Chondrocyte (in vitro differentiated cells): Measurements from ENCODE around the gene DNAJC7. TPM values are rescaled to one million over a fixed set of nuclear protein-coding genes. Genes with fewer than 3 reads are reported as not detected.
"Not testable (repeated sequence)": the region's sequence is repeated elsewhere in the genome, so short reads cannot be mapped to it uniquely, and the experiment has no call there.

Source experiments
- DNase-seq: peaks from one replicate; pipeline ENCODE4 v3.0.0; 2021; ENCODE audit warnings: mixed read lengths, low spot score
- H3K27ac Mint-ChIP-seq: one replicate; pipeline ENCODE4 v1.8.0; 2021; ENCODE audit warnings: mild to moderate bottlenecking, moderate library complexity, mixed read lengths; ENCODE audit not compliant: unreplicated experiment
- H3K27me3 Mint-ChIP-seq: 2 replicates; pipeline ENCODE4 v1.8.0; 2021; ENCODE audit warnings: low read depth, mixed read lengths
- H3K36me3 Mint-ChIP-seq: 2 replicates; pipeline ENCODE4 v1.8.0; 2021; ENCODE audit warnings: low read depth, mixed read lengths
- H3K4me1 Mint-ChIP-seq: 2 replicates; pipeline ENCODE4 v1.8.0; 2021; ENCODE audit warnings: low read depth, mild to moderate bottlenecking, mixed read lengths
- H3K4me3 Mint-ChIP-seq: one replicate; pipeline ENCODE4 v1.8.0; 2021; ENCODE audit warnings: mild to moderate bottlenecking, moderate library complexity, mixed read lengths; ENCODE audit not compliant: unreplicated experiment
- H3K9me3 Mint-ChIP-seq: 2 replicates; pipeline ENCODE4 v1.8.0; 2021; ENCODE audit warnings: low read depth, mixed read lengths
- total RNA-seq: library from RNA; stranded (reverse); gene quantifications from 3 replicates; pipeline ENCODE4 v1.2.1, GENCODE V29; 2021
- TF ChIP-seq, protein P1 (sequence below): fragments of 200-600 bp; sonication (generic); IDR thresholded peaks from 2 replicates; pipeline ENCODE4 v1.5.0; 2021; ENCODE audit warnings: antibody characterized with exemption, mild to moderate bottlenecking, moderate library complexity

Gene DNAJC7
- total RNA-seq, 1 donor from 2014 or later: 51.2 TPM

DNA sequence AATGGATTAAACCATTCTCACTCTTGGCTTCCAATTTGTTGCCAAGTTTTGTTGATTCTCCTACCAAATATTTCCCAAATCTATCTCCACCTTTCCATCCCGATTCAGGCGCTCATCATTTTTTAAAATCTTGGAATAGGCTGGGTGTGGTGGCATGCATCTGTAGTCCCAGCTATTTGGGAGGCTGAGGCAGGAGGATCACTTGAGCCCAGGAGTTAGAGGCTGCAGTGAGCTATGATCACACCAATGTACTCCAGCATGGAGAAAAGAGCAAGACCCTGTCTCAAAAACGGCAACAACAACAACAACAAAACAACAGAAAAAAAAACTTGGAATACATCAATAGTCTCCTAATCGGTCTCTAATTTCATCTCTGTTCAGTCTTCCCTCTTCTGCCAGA, 1.7 kb upstream of the DNAJC7 start:
- TF ChIP-seq, protein P1, sequence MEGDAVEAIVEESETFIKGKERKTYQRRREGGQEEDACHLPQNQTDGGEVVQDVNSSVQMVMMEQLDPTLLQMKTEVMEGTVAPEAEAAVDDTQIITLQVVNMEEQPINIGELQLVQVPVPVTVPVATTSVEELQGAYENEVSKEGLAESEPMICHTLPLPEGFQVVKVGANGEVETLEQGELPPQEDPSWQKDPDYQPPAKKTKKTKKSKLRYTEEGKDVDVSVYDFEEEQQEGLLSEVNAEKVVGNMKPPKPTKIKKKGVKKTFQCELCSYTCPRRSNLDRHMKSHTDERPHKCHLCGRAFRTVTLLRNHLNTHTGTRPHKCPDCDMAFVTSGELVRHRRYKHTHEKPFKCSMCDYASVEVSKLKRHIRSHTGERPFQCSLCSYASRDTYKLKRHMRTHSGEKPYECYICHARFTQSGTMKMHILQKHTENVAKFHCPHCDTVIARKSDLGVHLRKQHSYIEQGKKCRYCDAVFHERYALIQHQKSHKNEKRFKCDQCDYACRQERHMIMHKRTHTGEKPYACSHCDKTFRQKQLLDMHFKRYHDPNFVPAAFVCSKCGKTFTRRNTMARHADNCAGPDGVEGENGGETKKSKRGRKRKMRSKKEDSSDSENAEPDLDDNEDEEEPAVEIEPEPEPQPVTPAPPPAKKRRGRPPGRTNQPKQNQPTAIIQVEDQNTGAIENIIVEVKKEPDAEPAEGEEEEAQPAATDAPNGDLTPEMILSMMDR: no peak
- Mint-ChIP-seq H3K36me3 (peaks cover 5% of the 10 kb centered on the region), H3K4me3 (no peak overlapping the region), H3K4me1 (peaks cover 56% of the 10 kb centered on the region), H3K27ac (no peak overlapping the region), H3K9me3 (no peaks in the 10 kb centered on the region), H3K27me3 (no peaks in the 10 kb centered on the region)
- DNase-seq: no peak

DNA sequence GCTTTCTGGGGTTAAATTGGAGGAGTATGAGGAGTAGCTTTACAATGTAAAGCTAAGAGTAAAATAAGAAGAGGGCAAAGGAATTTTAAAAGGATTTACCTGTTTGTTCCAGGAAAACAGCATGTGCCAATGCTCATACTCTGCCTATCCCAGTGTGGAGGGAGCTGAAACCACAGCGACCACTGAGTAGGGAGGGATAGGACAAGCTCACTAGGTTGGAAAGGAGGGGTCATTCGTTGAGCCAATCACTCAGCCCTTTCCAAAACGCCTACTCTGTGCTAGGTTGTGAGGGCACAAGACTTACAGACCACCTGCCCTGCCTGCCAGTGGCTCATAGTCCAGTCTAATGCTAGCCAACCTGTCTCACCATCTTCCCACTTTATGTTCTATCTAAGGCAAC, 1.1 kb upstream of the DNAJC7 start:
- no peak for DNase-seq
- H3K4me1 Mint-ChIP-seq: peaks cover 54% of the 10 kb centered on the region
- no peaks in the 10 kb centered on the region for H3K27me3 Mint-ChIP-seq
- H3K4me3 Mint-ChIP-seq: peak overlapping the region; percentile 98
- H3K27ac Mint-ChIP-seq: peak overlapping the region; percentile 98
- no peaks in the 10 kb centered on the region for H3K9me3 Mint-ChIP-seq
- peaks cover 5% of the 10 kb centered on the region for H3K36me3 Mint-ChIP-seq
- TF ChIP-seq, protein P1: no peak

DNA sequence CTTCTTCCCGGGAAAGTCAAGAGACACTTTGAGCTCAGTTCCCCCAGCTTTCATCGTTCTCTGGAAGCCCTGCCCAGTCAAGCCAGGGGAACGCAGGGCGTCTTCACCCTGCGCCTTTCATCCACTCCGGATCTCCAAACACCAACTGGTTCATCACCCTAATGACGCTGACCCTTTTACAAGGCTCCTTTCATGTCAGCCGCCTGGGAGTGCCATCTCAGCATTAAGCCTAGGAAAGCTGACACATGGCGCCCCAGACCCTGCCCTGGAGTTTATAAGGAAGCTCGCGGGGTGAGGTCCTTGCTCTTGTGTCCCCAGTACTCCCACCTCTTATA, 594 bp upstream of the DNAJC7 start:
- no peak for DNase-seq
- Mint-ChIP-seq H3K27ac (peak overlapping the region; percentile 98), H3K4me3 (peak overlapping the region; percentile 98), H3K27me3 (no peaks in the 10 kb centered on the region), H3K9me3 (no peaks in the 10 kb centered on the region), H3K36me3 (peaks cover 5% of the 10 kb centered on the region), H3K4me1 (peaks cover 58% of the 10 kb centered on the region)
- TF ChIP-seq, protein P1: no peak

DNA sequence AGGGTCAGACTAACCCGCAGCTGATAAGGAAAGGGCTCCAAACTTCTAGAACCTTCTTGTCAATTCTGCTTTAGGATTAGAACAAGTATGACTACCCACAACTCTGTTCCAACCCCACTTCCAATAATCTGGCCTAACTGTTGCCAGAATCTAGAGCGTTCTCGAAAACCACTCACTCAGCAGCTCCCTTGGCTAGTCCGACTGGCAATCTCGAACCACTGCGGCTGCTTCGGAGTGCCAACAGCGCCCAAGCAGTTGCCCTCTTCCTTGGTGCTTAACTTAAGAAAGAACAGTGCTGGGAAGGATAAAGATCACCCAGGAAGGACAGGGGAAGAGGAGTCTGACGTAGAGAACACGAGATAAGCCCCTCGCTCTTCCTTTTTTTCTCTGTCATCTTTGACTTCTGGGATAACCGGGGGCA, 818 bp downstream of the DNAJC7 start:
- H3K4me3 Mint-ChIP-seq: peak overlapping the region; percentile 98
- peaks cover 65% of the 10 kb centered on the region for H3K4me1 Mint-ChIP-seq
- TF ChIP-seq, protein P1: no peak
- peaks cover 1% of the 10 kb centered on the region for H3K36me3 Mint-ChIP-seq
- peak overlapping the region; percentile 98 for H3K27ac Mint-ChIP-seq
- no peak for DNase-seq
- no peaks in the 10 kb centered on the region for H3K27me3 Mint-ChIP-seq
- H3K9me3 Mint-ChIP-seq: no peaks in the 10 kb centered on the region

DNA sequence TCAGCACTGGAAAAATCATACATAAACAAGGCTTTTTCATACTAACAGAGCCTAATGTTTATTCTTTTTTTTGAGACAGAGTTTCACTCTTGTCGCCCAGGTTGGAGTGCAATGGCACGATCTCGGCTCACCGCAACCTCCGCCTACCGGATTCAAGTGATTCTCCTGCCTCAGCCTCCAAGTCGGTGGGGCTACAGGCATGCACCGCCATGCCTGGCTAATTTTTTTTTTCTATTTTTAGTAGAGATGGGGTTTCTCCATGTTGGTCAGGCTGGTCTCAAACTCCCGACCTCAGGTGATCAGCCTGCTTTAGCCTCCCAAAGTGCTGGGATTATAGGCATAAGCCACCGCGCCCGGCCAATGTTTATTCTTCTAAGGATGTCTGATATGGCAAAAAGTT, 3.5 kb downstream of the DNAJC7 start:
- H3K36me3 Mint-ChIP-seq, DNase-seq, H3K9me3 Mint-ChIP-seq, H3K27me3 Mint-ChIP-seq, H3K4me3 Mint-ChIP-seq: not testable (repeated sequence)
- Mint-ChIP-seq H3K27ac (peak overlapping the region; percentile 2), H3K4me1 (peaks cover 72% of the 10 kb centered on the region)

DNA sequence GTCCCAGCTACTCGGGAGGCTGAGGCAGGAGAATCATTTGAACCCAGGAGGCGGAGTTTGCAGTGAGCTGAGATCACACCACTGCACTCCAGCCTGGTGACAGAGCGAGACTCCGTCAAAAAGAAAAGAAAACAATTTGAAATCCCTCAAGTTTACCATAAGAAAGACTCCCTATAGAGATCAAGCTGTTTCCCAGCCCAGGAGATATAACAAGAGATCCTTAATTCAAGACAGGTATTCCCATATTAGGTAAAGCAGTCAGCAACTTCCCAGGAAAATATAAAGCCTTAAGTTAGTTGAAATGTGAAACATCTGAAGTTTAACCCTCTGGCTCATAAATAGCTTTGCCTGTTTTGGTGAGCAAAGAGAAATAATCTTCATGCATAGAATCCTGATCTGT, 4.9 kb downstream of the DNAJC7 start:
- H3K4me3 Mint-ChIP-seq: not testable (repeated sequence)
- Mint-ChIP-seq H3K27ac (peak overlapping the region; percentile 32), H3K4me1 (peaks cover 62% of the 10 kb centered on the region)

More for the DNA sequence above, 4.9 kb downstream of the DNAJC7 start:
- not testable (repeated sequence) for H3K36me3 Mint-ChIP-seq, H3K27me3 Mint-ChIP-seq, H3K9me3 Mint-ChIP-seq, DNase-seq
